Nephron (organoid): ENCODE results near the gene USP22.

Experiments
- H3K27ac Mint-ChIP-seq, 3 experiments: 2 replicates each; pipeline ENCODE4 v1.8.0; 2020; ENCODE audit warnings: mixed read lengths in 3 of 3, mild to moderate bottlenecking in 2 of 3, moderate library complexity in 1 of 3
- H3K27me3 Mint-ChIP-seq: 2 replicates; pipeline ENCODE4 v1.8.0; 2021; ENCODE audit warnings: low read depth, mild to moderate bottlenecking, moderate library complexity, mixed read lengths
- H3K36me3 Mint-ChIP-seq: 2 replicates; pipeline ENCODE4 v1.8.0; 2020; ENCODE audit warnings: low read depth, mixed read lengths
- H3K4me1 Mint-ChIP-seq: 2 replicates; pipeline ENCODE4 v1.8.0; 2020; ENCODE audit warnings: mixed read lengths
- H3K4me3 Mint-ChIP-seq, 3 experiments: 2 replicates each; pipeline ENCODE4 v1.8.0; 2020; ENCODE audit warnings: mild to moderate bottlenecking in 3 of 3, mixed read lengths in 3 of 3, moderate library complexity in 2 of 3
- H3K9me3 Mint-ChIP-seq: 2 replicates; pipeline ENCODE4 v1.8.0; 2020; ENCODE audit warnings: mixed read lengths
- TF ChIP-seq, protein P1 (sequence below), 3 experiments: fragments of 200-600 bp; sonication (generic); IDR thresholded peaks; one replicate each; pipeline ENCODE4 v1.5.0; 2021; ENCODE audit warnings: antibody characterized with exemption in 3 of 3; ENCODE audit not compliant: unreplicated experiment in 3 of 3

Gene USP22

DNA sequence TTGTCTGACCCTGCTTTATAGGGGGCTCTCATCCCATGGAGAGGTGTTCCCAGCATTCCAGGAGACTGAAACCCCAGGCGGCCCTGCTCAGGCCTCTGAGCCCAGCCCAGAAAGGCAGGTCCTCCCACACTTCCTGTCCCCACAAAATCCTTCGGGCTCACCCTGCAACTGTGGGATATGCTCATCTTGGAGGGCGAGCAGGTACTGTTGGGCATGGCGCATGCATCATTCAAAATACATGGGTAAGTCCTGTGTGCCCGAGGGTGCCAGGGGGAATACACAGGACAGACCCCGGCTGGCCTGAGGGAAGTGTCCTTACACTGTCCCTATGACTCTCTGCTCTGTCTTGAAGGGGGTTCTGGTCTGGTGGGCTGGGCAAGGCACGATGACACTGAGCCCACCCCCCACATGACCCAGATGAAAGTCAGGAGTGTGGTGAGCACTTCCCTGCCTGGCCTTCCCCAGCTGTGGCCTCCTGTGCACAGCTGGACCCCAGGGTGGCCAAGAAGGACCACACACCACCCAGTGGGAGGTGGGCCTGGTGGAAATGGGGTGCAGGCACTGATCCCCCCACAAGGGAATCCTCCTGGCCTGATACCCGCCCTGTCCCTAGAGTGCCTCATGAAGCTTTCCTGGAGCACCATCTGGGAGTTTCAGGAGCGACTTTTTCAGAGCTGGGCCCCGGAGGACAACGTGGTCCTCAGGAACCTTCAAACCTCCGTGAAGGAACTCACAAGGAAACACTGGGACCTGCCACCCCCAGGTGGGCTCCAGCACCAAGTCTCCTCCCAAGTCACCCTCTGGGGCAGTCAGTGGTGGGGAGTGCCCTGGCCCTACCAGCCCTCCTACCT is 46.7 kb downstream of the USP22 start:
- H3K27ac Mint-ChIP-seq = no peak overlapping the region
- no peaks in the 10 kb centered on the region for H3K27me3 Mint-ChIP-seq
- no peaks in the 10 kb centered on the region for H3K9me3 Mint-ChIP-seq
- peaks cover 25% of the 10 kb centered on the region for H3K4me1 Mint-ChIP-seq
- H3K4me3 Mint-ChIP-seq = no peak overlapping the region
- peaks cover 23% of the 10 kb centered on the region for H3K36me3 Mint-ChIP-seq
- TF ChIP-seq, protein P1, sequence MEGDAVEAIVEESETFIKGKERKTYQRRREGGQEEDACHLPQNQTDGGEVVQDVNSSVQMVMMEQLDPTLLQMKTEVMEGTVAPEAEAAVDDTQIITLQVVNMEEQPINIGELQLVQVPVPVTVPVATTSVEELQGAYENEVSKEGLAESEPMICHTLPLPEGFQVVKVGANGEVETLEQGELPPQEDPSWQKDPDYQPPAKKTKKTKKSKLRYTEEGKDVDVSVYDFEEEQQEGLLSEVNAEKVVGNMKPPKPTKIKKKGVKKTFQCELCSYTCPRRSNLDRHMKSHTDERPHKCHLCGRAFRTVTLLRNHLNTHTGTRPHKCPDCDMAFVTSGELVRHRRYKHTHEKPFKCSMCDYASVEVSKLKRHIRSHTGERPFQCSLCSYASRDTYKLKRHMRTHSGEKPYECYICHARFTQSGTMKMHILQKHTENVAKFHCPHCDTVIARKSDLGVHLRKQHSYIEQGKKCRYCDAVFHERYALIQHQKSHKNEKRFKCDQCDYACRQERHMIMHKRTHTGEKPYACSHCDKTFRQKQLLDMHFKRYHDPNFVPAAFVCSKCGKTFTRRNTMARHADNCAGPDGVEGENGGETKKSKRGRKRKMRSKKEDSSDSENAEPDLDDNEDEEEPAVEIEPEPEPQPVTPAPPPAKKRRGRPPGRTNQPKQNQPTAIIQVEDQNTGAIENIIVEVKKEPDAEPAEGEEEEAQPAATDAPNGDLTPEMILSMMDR (IDR thresholded peaks at IDR 0.05; ENCODE audit: unreplicated experiment in 3 of 3) = no peak

DNA sequence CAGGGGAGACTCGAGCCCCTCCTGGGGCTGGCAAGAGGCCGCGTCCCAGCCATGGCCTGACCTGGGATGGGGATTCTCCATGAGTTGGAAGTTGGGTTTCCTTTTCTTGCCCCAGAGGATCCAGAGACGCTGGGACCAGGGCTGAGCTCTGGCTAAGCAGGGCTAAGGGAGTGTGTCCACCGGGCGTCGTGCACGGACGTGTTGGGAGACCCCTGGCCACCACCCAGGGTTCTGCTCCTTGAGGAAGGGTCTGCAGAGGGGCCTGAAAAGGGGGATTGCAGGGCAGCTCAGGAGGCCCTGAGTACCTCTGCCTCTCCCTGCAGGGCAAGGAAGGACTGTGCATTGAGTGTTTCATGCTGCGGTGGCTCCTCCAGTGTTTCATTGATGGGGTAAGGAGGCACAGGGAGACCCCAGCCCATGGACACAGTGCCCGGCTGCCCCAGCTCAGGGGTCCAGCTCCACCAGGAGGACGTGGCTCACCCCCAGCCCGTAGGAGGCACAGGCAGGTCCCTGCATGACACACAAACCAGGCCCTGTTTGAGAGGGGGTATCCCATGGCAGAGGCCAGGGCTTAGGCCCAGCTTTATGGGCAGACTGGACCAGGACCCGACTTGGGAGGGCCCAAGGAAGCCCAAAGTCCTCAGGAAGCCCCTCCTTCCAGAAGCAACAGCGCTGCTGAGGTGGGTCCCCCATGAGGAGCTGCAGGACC is 47.5 kb downstream of the USP22 start:
- H3K36me3 Mint-ChIP-seq = peaks cover 18% of the 10 kb centered on the region
- TF ChIP-seq, protein P1 (IDR thresholded peaks at IDR 0.05; ENCODE audit: unreplicated experiment in 3 of 3) = no peak
- H3K27ac Mint-ChIP-seq = no peak overlapping the region
- no peaks in the 10 kb centered on the region for H3K9me3 Mint-ChIP-seq
- H3K4me1 Mint-ChIP-seq = peaks cover 28% of the 10 kb centered on the region
- H3K4me3 Mint-ChIP-seq = no peak overlapping the region
- no peaks in the 10 kb centered on the region for H3K27me3 Mint-ChIP-seq

GRCh38 chr17:20994779-20995149 is 48.0 kb downstream of the USP22 start:
- TF ChIP-seq, protein P1 (IDR thresholded peaks at IDR 0.05; ENCODE audit: unreplicated experiment in 3 of 3) = no peak
- Mint-ChIP-seq H3K27ac (no peak overlapping the region), H3K36me3 (peaks cover 12% of the 10 kb centered on the region), H3K4me3 (no peak overlapping the region), H3K4me1 (peaks cover 32% of the 10 kb centered on the region), H3K9me3 (no peaks in the 10 kb centered on the region), H3K27me3 (no peaks in the 10 kb centered on the region)

DNA sequence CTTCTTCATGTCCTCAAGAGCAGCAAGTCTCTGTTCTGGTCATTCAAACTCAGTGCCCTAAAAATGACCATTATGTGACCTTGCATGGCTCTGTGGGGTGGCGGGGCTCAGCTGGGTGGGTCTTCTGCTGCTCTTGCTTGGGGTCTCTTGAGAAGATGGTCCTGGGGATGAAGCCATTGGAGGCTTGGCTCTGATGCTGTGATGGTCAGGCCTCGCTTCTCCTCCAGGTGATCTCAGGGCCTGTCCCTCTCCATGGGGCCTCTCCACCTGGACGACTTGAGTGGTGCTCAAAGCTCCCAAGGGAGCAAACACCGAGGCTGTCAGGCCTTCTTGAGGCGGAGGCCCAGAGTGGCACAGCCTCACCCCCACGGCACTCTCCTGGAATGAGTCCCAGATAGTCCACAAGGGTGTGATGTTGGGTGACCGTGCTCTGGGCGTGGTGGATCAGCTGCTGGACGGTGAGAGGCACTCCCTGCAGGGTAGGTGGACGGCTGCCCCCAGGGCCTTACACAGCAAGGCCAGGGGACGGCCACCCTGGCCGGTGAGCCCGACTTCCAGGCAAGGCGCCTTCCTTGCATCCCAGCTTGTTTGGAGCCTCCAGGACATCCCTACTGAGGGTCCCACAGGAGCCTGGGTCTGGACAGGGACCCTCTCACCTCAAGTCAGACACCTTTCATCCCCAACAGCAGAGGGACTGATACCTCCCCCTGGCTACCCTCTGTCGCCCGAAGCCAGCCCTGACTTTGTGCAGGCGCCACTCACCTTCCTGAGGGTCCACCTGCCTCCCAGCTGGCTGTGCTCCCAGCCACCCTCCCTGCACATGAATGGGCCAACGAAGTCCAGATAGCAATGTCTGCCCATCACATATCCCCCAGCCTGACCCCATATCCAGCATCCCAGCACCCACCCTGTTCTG is 48.7 kb downstream of the USP22 start:
- TF ChIP-seq, protein P1 (IDR thresholded peaks at IDR 0.05; ENCODE audit: unreplicated experiment in 3 of 3) = no peak
- Mint-ChIP-seq H3K36me3 (peaks cover 9% of the 10 kb centered on the region), H3K27ac (no peak overlapping the region), H3K4me1 (peaks cover 32% of the 10 kb centered on the region), H3K4me3 (no peak overlapping the region), H3K27me3 (no peaks in the 10 kb centered on the region), H3K9me3 (no peaks in the 10 kb centered on the region)

DNA sequence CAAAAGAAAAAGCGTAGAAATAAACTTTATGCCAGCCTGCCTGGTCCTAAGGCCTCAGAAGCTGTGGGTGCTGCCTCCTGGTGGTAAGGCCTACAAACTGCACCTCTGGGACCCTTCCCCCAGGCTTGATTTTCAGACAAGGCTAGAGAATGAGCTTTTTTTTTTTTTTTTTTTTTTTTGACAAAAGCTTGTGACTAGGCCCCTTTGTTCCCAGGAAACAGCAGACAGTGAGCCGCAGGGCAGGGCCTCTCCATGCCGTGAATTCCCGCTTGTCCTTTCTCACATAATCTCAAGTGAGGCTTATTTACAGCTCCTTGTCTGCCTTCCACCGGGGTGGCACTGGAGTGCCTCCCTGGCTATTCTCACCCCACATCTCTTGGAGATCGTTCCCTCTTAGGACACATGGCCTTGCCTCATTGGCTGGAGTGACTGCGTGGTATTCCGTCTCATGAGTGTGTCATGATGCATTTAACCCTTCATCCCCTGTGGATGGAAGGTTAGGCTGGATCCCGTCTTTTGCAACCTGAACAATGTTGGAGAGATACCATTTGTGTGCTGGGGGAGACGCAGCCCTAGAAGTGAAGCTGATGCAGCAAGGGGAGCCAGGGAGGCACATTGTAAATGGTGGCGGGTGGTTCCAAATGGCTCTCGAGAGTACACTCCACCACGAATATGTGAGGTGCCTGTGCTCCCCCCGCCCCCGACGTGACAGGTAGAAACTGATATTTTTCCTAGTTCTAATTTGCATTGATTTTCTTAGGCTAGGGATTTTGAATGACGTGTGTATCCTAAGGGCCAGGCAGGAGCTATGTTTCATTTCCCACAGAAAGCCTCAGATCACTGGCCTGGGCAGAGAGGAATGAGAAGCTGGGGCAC is 49.6 kb downstream of the USP22 start:
- Mint-ChIP-seq H3K4me3 (no peak overlapping the region), H3K9me3 (no peaks in the 10 kb centered on the region), H3K36me3 (peaks cover 5% of the 10 kb centered on the region), H3K4me1 (peaks cover 26% of the 10 kb centered on the region), H3K27ac (peak overlapping the region; percentile 89 to 96 (median 90)), H3K27me3 (no peaks in the 10 kb centered on the region)
- TF ChIP-seq, protein P1 (IDR thresholded peaks at IDR 0.05; ENCODE audit: unreplicated experiment in 3 of 3) = peak; percentile 88 to 90 (median 88)
